MM.1S (cell line): ENCODE data around the gene MTHFD1L.

Experiments used
- EZH2phosphoT487 ChIP-seq: fragments of 300-600 bp; sonication (generic); IDR thresholded peaks from 2 replicates; pipeline ENCODE4 v1.6.1; 2018; ENCODE audit warnings: antibody characterized with exemption, low read length
- TF ChIP-seq, protein P1 (sequence below): fragments of 300-600 bp; sonication (generic); IDR thresholded peaks from 2 replicates; pipeline ENCODE4 v1.5.1; 2016; ENCODE audit warnings: antibody characterized with exemption, low read length, mixed read lengths

DNA sequence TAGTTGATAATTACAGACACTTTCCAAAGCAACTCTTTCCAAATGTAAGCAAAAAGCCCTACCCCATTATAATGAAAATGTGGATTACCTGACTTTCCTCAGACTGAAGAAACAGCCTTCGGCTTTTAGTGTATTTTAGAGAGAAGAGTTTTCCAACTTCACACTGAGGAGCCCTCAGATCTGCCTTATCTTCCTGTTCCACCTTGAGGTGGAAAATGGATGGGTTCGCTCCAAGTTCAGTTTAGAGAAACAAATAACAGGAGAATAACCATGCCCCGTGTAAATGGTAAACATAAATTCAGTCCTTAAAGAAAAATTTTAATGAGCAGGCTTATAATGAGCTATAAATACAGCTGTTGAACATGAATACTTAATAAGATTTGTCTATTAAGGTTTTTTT is 21.1 kb upstream of the MTHFD1L start:
- TF ChIP-seq, protein P1, sequence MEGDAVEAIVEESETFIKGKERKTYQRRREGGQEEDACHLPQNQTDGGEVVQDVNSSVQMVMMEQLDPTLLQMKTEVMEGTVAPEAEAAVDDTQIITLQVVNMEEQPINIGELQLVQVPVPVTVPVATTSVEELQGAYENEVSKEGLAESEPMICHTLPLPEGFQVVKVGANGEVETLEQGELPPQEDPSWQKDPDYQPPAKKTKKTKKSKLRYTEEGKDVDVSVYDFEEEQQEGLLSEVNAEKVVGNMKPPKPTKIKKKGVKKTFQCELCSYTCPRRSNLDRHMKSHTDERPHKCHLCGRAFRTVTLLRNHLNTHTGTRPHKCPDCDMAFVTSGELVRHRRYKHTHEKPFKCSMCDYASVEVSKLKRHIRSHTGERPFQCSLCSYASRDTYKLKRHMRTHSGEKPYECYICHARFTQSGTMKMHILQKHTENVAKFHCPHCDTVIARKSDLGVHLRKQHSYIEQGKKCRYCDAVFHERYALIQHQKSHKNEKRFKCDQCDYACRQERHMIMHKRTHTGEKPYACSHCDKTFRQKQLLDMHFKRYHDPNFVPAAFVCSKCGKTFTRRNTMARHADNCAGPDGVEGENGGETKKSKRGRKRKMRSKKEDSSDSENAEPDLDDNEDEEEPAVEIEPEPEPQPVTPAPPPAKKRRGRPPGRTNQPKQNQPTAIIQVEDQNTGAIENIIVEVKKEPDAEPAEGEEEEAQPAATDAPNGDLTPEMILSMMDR = no peak
- TF ChIP-seq EZH2phosphoT487 = no peak
